HepG2 (cell line): ENCODE measurements around the gene CD72. TPM values are rescaled to one million over a fixed set of nuclear protein-coding genes. Genes with fewer than 3 reads are reported as not detected.
A peak's percentile ranks its signal among the peaks of the same experiment; 100 is the strongest.

Source experiments
- AGO2 ChIP-seq: fragments of 200-400 bp; formaldehyde crosslinking; optimal IDR thresholded peaks from 2 replicates; pipeline ENCODE3; 2017; ENCODE audit warnings: mild to moderate bottlenecking, low read depth, low read length, moderate library complexity
- HDAC1 ChIP-seq: sonication (generic); formaldehyde crosslinking; IDR thresholded peaks from 2 replicates; pipeline ENCODE4 v1.5.1; 2020; ENCODE audit warnings: mild to moderate bottlenecking, missing genetic modification reagents
- HNRNPH1 ChIP-seq: fragments of 200-400 bp; formaldehyde crosslinking; optimal IDR thresholded peaks from 2 replicates; pipeline ENCODE3; 2017; ENCODE audit warnings: mild to moderate bottlenecking, low read depth, low read length
- KIAA2018 ChIP-seq: sonication (generic); formaldehyde crosslinking; IDR thresholded peaks from 2 replicates; pipeline ENCODE4 v1.5.0; 2020; ENCODE audit warnings: mild to moderate bottlenecking, missing genetic modification reagents, borderline replicate concordance
- MYNN ChIP-seq: sonication (generic); formaldehyde crosslinking; IDR thresholded peaks from 2 replicates; pipeline ENCODE4 v1.4.0; 2020; ENCODE audit warnings: mild to moderate bottlenecking, low read depth, missing genetic modification reagents
- NFATC3 ChIP-seq: sonication (generic); formaldehyde crosslinking; IDR thresholded peaks from 2 replicates; pipeline ENCODE4 v1.5.1; 2020; ENCODE audit warnings: mild to moderate bottlenecking, missing genetic modification reagents
- RFXANK ChIP-seq: IDR thresholded peaks from 2 replicates; pipeline ENCODE4 v1.6.1; 2016
- SAFB2 ChIP-seq: sonication (generic); formaldehyde crosslinking; IDR thresholded peaks from 2 replicates; pipeline ENCODE4 v1.5.1; 2020; ENCODE audit warnings: missing genetic modification reagents, low read depth, mild to moderate bottlenecking, borderline replicate concordance
- SALL2 ChIP-seq: sonication (generic); formaldehyde crosslinking; IDR thresholded peaks from 2 replicates; pipeline ENCODE4 v1.8.1; 2023; ENCODE audit warnings: mild to moderate bottlenecking, missing genetic modification reagents, inconsistent platforms
- TCF7L2 ChIP-seq: IDR thresholded peaks from 2 replicates; pipeline ENCODE4 v1.6.1; 2011; ENCODE audit warnings: mild to moderate bottlenecking, low read depth, low read length, moderate library complexity
- TEAD2 ChIP-seq: sonication (generic); formaldehyde crosslinking; IDR thresholded peaks from 2 replicates; pipeline ENCODE4 v1.9.0; 2021; ENCODE audit warnings: missing genetic modification reagents
- ZBTB20 ChIP-seq: sonication (generic); formaldehyde crosslinking; IDR thresholded peaks from 2 replicates; pipeline ENCODE4 v1.8.1; 2023; ENCODE audit warnings: missing genetic modification reagents, low read depth, mild to moderate bottlenecking, borderline replicate concordance
- ZNF354B ChIP-seq: sonication (generic); formaldehyde crosslinking; IDR thresholded peaks from 2 replicates; pipeline ENCODE4 v1.8.0; 2022; ENCODE audit warnings: mild to moderate bottlenecking, missing genetic modification reagents
- ZNF841 ChIP-seq: sonication (generic); formaldehyde crosslinking; IDR thresholded peaks from 2 replicates; pipeline ENCODE4 v1.8.1; 2023; ENCODE audit warnings: missing genetic modification reagents, borderline replicate concordance
- ZNF878 ChIP-seq: sonication (generic); formaldehyde crosslinking; IDR thresholded peaks from 2 replicates; pipeline ENCODE4 v1.8.1; 2023; ENCODE audit warnings: mild to moderate bottlenecking, missing genetic modification reagents, moderate library complexity
- ZNF883 ChIP-seq: sonication (generic); formaldehyde crosslinking; IDR thresholded peaks from 2 replicates; pipeline ENCODE4 v1.5.1; 2020; ENCODE audit warnings: mild to moderate bottlenecking, missing genetic modification reagents; ENCODE audit errors: not compliant biosample characterization
- polyA plus RNA-seq, 8 experiments: library from polyadenylated mRNA; depleted of rRNA in 3 of 8; stranded (reverse) in 7 of 8; unstranded in 1 of 8; fragments of >200 nt; fragmentation: Illumina TruSeq in 4 of 8; extraction: Trizol in 4 of 8; gene quantifications; 2 replicates each; pipeline versions ENCODE4 v1.2.1 to v1.2.3, GENCODE V29; 2011 to 2016; ENCODE audit warnings: low read depth in 4 of 8, missing spikeins in 1 of 8, mixed read lengths in 1 of 8; ENCODE audit not compliant: insufficient read depth in 1 of 8
- total RNA-seq, 5 experiments: library from RNA; depleted of rRNA; stranded (reverse); fragments of >200 nt; fragmentation: Illumina TruSeq; extraction: Trizol; gene quantifications; 2 replicates each; pipeline ENCODE4 v1.2.3, GENCODE V29; 2016; ENCODE audit warnings: low read depth in 1 of 5
- TF ChIP-seq, protein P1 (sequence below): IDR thresholded peaks from 2 replicates; pipeline ENCODE4 v1.6.1; 2016; ENCODE audit warnings: control low read depth
- TF ChIP-seq, protein P2 (sequence below): sonication (generic); formaldehyde crosslinking; IDR thresholded peaks from 2 replicates; pipeline ENCODE4 v1.5.0; 2020; ENCODE audit warnings: missing genetic modification reagents

CD72 gene
- total and polyA plus RNA-seq, 2 of the 13 experiments (the other 11 are each of a cell fraction or from before 2014, with no cell fraction given): 0.18 to 1.1 TPM

GRCh38 chr9:35657546-35658136, 39.4 kb upstream of the CD72 start, which contains the start of gene RMRP (continued):
- TF ChIP-seq KIAA2018 (0 out of 2 replicates have a peak, but pooled peaks have one; percentile 55), ZNF878 (CRISPR knock-in tag) (peak; percentile 96), HNRNPH1 (no peak), ZNF883 (peak; percentile 90), SAFB2 (CRISPR knock-in tag) (peak; percentile 49; the same call in 1 of the 2 replicates), HDAC1 (CRISPR knock-in tag) (peak; percentile 96), SALL2 (peak; percentile 35; the same call in 1 of the 2 replicates), NFATC3 (CRISPR knock-in tag) (peak; percentile 99), RFXANK (no peak; the same call in 1 of the 2 replicates), ZNF841 (peak; percentile 54; the same call in 1 of the 2 replicates), TCF7L2 (no peak), ZNF354B (CRISPR knock-in tag) (peak; percentile 94; the same call in 1 of the 2 replicates), AGO2 (no peak), MYNN (CRISPR knock-in tag) (no peak), TEAD2 (CRISPR knock-in tag) (peak; percentile 93), ZBTB20 (CRISPR knock-in tag) (peak; percentile 93)
- TF ChIP-seq, protein P1, sequence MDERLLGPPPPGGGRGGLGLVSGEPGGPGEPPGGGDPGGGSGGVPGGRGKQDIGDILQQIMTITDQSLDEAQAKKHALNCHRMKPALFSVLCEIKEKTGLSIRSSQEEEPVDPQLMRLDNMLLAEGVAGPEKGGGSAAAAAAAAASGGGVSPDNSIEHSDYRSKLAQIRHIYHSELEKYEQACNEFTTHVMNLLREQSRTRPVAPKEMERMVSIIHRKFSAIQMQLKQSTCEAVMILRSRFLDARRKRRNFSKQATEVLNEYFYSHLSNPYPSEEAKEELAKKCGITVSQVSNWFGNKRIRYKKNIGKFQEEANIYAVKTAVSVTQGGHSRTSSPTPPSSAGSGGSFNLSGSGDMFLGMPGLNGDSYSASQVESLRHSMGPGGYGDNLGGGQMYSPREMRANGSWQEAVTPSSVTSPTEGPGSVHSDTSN: no peak
- TF ChIP-seq, protein P2, sequence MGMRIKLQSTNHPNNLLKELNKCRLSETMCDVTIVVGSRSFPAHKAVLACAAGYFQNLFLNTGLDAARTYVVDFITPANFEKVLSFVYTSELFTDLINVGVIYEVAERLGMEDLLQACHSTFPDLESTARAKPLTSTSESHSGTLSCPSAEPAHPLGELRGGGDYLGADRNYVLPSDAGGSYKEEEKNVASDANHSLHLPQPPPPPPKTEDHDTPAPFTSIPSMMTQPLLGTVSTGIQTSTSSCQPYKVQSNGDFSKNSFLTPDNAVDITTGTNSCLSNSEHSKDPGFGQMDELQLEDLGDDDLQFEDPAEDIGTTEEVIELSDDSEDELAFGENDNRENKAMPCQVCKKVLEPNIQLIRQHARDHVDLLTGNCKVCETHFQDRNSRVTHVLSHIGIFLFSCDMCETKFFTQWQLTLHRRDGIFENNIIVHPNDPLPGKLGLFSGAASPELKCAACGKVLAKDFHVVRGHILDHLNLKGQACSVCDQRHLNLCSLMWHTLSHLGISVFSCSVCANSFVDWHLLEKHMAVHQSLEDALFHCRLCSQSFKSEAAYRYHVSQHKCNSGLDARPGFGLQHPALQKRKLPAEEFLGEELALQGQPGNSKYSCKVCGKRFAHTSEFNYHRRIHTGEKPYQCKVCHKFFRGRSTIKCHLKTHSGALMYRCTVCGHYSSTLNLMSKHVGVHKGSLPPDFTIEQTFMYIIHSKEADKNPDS (CRISPR knock-in tag): peak; percentile 22; the same call in 1 of the 2 replicates
